HepG2 (cell line): Measurements from ENCODE around the gene FBLN7.

Experiments
- FOSL2 ChIP-seq: sonication (generic); formaldehyde crosslinking; IDR thresholded peaks from 2 replicates; pipeline ENCODE4 v1.4.0; 2020; ENCODE audit warnings: missing genetic modification reagents
- FOXK1 ChIP-seq: sonication (generic); formaldehyde crosslinking; IDR thresholded peaks from 2 replicates; pipeline ENCODE4 v1.4.0; 2020; ENCODE audit warnings: low read depth, missing genetic modification reagents, borderline replicate concordance
- NFE2L2 ChIP-seq: fragments of 150-350 bp; IDR thresholded peaks from 2 replicates; pipeline ENCODE4 v1.6.1; 2014; ENCODE audit warnings: low read length
- NFYC ChIP-seq: IDR thresholded peaks from 2 replicates; pipeline ENCODE4 v1.6.1; 2016; ENCODE audit warnings: missing genetic modification reagents, missing compliant biosample characterization
- POLR2AphosphoS5 ChIP-seq: IDR thresholded peaks from 2 replicates; pipeline ENCODE4 v1.6.1; 2012; ENCODE audit warnings: low read depth, low read length
- TBL1XR1 ChIP-seq: fragments of 150-350 bp; IDR thresholded peaks from 2 replicates; pipeline ENCODE4 v1.6.1; 2014; ENCODE audit warnings: borderline replicate concordance, low read length; ENCODE audit not compliant: partially characterized antibody
- TBP ChIP-seq: sonication (generic); formaldehyde crosslinking; IDR thresholded peaks from 2 replicates; pipeline ENCODE4 v1.5.0; 2020; ENCODE audit warnings: missing genetic modification reagents
- ZNF556 ChIP-seq: sonication (generic); formaldehyde crosslinking; IDR thresholded peaks from 2 replicates; pipeline ENCODE4 v1.4.0; 2020; ENCODE audit warnings: mild to moderate bottlenecking, missing genetic modification reagents, borderline replicate concordance
- ZNF792 ChIP-seq: IDR thresholded peaks from 2 replicates; pipeline ENCODE4 v1.6.1; 2016
- TF ChIP-seq, protein P1 (sequence below): sonication (generic); formaldehyde crosslinking; IDR thresholded peaks from 2 replicates; pipeline ENCODE4 v1.5.0; 2020; ENCODE audit warnings: mild to moderate bottlenecking, missing genetic modification reagents, moderate library complexity
- TF ChIP-seq, protein P2 (sequence below): sonication (generic); formaldehyde crosslinking; IDR thresholded peaks from 2 replicates; pipeline ENCODE4 v1.4.0; 2020; ENCODE audit warnings: missing genetic modification reagents, mild to moderate bottlenecking, borderline replicate concordance
- TF ChIP-seq, protein P3 (sequence below): sonication (generic); formaldehyde crosslinking; IDR thresholded peaks from 2 replicates; pipeline ENCODE4 v1.8.0; 2022; ENCODE audit warnings: mild to moderate bottlenecking, missing genetic modification reagents, borderline replicate concordance
- TF ChIP-seq, protein P4 (sequence below): sonication (generic); formaldehyde crosslinking; IDR thresholded peaks from 2 replicates; pipeline ENCODE4 v1.4.0; 2020; ENCODE audit warnings: missing genetic modification reagents
- TF ChIP-seq, protein P5 (sequence below): IDR thresholded peaks from 2 replicates; pipeline ENCODE4 v1.6.1; 2016

DNA sequence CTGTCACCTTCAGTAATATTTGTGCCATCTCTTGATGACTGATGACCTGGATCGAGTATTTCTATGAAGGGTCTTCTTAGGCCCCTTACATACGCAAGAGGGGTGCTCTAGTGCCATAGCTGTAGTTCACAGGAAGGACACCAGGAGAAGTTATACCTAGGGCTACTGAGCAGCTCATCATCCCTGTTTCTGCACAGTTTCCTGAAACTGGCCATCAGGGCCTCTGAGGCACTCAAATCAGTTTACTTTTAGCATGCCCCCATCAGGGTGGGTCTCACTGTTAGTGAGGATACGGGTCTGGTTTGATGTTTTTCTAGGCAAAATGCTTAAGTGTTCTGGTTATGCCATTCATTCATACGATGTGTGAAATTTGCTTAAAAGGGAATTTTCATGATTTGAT, 20.0 kb upstream of the FBLN7 start:
- TF ChIP-seq POLR2AphosphoS5 = no peak
- TF ChIP-seq ZNF556 (CRISPR knock-in tag) = no peak
- TF ChIP-seq, protein P1, sequence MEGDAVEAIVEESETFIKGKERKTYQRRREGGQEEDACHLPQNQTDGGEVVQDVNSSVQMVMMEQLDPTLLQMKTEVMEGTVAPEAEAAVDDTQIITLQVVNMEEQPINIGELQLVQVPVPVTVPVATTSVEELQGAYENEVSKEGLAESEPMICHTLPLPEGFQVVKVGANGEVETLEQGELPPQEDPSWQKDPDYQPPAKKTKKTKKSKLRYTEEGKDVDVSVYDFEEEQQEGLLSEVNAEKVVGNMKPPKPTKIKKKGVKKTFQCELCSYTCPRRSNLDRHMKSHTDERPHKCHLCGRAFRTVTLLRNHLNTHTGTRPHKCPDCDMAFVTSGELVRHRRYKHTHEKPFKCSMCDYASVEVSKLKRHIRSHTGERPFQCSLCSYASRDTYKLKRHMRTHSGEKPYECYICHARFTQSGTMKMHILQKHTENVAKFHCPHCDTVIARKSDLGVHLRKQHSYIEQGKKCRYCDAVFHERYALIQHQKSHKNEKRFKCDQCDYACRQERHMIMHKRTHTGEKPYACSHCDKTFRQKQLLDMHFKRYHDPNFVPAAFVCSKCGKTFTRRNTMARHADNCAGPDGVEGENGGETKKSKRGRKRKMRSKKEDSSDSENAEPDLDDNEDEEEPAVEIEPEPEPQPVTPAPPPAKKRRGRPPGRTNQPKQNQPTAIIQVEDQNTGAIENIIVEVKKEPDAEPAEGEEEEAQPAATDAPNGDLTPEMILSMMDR (CRISPR knock-in tag) = no peak
- no peak for TF ChIP-seq NFYC (CRISPR knock-in tag)
- TF ChIP-seq FOXK1 (CRISPR knock-in tag) = no peak
- TF ChIP-seq, protein P2, sequence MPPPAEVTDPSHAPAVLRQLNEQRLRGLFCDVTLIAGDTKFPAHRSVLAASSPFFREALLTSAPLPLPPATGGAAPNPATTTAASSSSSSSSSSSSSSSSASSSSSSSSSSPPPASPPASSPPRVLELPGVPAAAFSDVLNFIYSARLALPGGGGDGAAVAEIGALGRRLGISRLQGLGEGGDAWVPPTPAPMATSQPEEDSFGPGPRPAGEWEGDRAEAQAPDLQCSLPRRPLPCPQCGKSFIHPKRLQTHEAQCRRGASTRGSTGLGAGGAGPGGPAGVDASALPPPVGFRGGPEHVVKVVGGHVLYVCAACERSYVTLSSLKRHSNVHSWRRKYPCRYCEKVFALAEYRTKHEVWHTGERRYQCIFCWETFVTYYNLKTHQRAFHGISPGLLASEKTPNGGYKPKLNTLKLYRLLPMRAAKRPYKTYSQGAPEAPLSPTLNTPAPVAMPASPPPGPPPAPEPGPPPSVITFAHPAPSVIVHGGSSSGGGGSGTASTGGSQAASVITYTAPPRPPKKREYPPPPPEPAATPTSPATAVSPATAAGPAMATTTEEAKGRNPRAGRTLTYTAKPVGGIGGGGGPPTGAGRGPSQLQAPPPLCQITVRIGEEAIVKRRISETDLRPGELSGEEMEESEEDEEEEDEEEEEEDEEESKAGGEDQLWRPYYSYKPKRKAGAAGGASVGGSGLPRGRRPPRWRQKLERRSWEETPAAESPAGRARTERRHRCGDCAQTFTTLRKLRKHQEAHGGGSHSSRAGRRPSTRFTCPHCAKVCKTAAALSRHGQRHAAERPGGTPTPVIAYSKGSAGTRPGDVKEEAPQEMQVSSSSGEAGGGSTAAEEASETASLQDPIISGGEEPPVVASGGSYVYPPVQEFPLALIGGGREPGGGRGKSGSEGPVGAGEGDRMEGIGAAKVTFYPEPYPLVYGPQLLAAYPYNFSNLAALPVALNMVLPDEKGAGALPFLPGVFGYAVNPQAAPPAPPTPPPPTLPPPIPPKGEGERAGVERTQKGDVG = no peak
- TF ChIP-seq ZNF792 = no peak
- no peak for TF ChIP-seq FOSL2
- no peak for TF ChIP-seq TBL1XR1
- TF ChIP-seq NFE2L2 = no peak
- TF ChIP-seq, protein P3, sequence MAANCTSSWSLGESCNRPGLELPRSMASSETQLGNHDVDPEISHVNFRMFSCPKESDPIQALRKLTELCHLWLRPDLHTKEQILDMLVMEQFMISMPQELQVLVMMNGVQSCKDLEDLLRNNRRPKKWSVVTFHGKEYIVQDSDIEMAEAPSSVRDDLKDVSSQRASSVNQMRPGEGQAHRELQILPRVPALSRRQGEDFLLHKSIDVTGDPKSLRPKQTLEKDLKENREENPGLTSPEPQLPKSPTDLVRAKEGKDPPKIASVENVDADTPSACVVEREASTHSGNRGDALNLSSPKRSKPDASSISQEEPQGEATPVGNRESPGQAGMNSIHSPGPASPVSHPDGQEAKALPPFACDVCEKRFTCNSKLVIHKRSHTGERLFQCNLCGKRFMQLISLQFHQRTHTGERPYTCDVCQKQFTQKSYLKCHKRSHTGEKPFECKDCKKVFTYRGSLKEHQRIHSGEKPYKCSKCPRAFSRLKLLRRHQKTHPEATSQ (CRISPR knock-in tag) = no peak
- TF ChIP-seq, protein P4, sequence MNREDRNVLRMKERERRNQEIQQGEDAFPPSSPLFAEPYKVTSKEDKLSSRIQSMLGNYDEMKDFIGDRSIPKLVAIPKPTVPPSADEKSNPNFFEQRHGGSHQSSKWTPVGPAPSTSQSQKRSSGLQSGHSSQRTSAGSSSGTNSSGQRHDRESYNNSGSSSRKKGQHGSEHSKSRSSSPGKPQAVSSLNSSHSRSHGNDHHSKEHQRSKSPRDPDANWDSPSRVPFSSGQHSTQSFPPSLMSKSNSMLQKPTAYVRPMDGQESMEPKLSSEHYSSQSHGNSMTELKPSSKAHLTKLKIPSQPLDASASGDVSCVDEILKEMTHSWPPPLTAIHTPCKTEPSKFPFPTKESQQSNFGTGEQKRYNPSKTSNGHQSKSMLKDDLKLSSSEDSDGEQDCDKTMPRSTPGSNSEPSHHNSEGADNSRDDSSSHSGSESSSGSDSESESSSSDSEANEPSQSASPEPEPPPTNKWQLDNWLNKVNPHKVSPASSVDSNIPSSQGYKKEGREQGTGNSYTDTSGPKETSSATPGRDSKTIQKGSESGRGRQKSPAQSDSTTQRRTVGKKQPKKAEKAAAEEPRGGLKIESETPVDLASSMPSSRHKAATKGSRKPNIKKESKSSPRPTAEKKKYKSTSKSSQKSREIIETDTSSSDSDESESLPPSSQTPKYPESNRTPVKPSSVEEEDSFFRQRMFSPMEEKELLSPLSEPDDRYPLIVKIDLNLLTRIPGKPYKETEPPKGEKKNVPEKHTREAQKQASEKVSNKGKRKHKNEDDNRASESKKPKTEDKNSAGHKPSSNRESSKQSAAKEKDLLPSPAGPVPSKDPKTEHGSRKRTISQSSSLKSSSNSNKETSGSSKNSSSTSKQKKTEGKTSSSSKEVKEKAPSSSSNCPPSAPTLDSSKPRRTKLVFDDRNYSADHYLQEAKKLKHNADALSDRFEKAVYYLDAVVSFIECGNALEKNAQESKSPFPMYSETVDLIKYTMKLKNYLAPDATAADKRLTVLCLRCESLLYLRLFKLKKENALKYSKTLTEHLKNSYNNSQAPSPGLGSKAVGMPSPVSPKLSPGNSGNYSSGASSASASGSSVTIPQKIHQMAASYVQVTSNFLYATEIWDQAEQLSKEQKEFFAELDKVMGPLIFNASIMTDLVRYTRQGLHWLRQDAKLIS (CRISPR knock-in tag) = no peak
- no peak for TF ChIP-seq TBP (CRISPR knock-in tag)
- TF ChIP-seq, protein P5, sequence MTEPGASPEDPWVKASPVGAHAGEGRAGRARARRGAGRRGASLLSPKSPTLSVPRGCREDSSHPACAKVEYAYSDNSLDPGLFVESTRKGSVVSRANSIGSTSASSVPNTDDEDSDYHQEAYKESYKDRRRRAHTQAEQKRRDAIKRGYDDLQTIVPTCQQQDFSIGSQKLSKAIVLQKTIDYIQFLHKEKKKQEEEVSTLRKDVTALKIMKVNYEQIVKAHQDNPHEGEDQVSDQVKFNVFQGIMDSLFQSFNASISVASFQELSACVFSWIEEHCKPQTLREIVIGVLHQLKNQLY (CRISPR knock-in tag) = no peak
